NCI-H1048 (cell line): ENCODE results near the gene DNAJC6.
"Not testable (repeated sequence)": the region's sequence is repeated elsewhere in the genome, so short reads cannot be mapped to it uniquely, and the experiment has no call there.

ENCODE experiments used
- DNase-seq: peaks from one replicate; lab custom pipeline; 2025; lab: John Stamatoyannopoulos, UW

The DNAJC6 gene

DNA sequence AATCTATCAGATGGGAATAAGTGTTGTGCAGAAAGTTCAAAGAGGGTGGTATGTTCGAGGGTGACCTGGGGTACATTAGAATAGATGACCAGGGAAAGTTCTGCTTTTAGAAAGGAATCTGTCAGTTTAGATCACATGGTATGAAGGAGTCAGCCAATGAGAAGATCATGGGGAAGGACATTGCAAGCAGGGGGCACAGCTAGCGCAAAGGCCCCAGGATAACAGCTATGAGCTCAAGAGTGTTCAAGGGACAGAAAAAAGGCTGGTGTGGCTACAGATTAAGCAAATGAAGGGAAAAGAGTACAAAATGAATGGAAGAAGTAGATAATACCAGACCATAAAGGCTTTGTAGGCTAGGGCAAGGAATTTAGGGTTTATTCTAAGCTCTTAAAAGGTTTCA, 119.7 kb downstream of the DNAJC6 start:
- DNase-seq: no peak

DNA sequence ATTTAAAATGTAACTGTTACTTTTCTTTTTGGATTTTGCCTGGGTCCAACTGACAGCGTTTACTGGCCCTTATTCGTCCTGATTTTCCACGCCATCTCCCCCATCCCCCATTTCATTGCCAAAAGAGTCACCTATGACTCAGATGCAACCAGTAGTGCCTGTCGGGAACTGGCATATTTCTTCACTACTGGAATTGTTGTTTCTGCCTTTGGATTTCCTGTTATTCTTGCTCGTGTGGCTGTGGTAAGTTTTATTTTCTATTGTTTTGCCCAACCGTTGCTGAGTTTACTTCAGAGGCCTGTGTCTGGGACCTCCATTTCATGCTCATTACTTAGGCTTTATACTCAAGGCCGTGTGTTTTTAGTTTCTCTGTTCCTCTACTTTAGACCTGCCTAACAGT, 120.5 kb downstream of the DNAJC6 start:
- DNase-seq: no peak

DNA sequence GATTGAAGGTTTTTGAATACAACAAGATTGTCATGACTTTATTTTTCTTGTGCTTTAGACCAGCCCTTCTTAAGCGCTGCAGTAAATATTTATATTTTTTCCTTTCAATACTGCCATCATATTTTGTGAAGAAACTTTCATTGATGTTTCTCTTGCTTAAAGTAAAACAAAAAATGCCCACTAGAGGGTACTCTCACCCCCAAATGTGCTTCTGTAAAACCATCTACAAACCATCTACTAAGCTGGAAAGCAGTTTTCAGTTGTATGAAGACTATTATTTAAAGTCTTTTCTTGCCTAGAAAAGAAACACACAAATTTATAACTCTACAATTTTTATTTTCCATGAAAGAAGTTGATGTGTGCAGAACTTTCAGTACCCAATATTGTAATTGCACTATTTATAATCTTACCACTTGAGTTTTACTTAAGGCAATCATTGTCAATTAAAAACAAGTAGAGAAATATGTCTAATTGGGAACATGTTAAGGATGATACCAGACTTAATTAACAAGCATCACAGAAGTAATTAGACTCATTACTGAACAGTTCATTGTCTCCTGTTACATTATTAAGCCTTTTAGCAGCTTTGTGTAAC, 121.9 kb downstream of the DNAJC6 start:
- DNase-seq: no peak

DNA sequence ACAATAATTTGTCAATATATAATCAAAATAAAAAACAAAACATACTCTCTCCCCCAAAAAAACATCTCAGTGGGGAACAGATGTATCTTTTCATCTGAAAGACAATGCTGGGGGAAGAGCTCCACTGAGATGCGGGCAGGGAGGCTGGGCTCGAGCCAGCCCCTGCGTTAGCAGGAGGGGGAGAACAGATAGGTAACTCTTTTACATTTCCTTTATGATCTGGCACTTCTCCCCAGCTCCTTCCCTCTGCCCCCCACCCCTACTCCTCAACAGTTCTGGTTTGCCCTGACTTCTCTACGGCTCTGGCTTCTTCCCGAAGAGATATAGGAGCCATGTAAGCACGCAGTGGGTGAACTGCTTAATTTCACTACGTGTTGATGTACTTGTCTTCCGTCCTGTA, 123.6 kb downstream of the DNAJC6 start:
- DNase-seq: no peak

DNA sequence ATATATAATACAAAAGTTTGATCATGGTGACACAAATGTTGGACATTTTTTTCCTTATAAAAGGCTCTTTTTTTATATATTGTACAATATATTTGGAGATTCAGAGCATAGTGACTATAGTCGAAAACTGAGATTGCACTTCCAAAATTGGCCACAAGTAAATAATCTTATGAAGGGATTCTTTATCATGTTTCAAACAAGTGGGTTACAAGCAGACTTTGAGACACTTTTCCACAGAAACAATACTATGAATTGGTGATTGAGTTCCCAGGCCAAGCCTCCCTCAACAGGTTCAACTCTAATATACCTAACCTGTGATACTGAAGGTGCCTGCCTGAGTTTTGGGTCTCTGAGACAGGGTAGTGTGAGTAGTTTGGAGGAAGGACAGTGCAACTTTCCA, 124.9 kb downstream of the DNAJC6 start:
- no peak for DNase-seq

DNA sequence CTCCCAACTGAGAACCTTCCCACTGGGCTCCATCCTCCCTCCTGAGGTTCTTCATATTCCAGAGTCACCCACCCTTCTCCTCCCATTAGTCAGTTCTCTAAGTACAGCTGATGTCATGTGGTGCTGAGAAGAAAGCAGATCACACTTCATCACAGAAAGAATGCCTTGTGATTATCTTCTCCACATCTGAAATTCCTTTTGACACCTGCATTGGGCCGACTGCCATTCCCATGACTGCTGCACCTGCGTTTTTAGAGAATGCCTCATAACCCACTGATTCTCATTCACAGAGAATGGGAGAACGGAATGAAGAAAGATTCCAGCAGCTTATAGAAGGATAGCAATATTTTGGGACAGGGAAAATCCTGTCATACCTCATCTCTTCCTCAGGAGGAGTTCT, 125.4 kb downstream of the DNAJC6 start:
- DNase-seq: no peak

DNA sequence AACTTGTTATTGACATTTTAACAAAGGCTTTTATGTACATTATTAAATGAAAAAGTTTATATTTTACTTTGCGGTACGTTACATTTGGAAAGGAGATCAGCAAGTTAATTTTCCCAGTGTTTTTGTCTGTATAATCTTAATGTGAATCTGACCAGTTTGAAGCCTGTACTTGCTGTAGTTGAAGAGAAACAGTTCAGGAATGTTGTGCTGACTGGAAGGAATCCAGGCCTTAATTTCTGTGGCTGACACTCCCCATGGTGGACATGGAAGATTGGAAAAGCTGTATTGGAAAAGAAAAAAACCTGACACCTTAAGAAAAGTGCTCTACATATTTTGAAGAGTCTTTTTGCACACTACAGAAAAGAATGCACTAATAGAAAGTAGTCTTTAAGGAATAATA, 126.6 kb downstream of the DNAJC6 start:
- no peak for DNase-seq

DNA sequence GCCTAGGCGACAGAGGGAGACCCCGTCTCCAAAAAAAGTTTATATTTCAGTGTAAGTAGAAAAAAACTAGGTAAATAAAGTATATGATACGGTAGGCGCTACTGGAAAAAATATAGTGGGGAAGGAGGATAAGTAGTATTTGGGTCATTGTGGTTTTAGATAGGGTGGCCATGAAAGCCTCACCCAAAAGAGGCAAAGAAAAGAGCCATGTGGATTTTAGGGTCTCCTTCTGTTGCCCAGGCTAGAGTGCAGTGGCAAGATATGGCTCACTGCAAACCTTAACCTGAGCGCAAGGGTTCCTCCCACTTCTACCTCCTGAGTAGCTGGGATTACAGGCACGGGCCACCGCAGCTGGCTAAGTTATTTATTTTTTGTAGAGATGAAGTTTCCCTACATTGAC, 128.3 kb downstream of the DNAJC6 start:
- DNase-seq: no peak

DNA sequence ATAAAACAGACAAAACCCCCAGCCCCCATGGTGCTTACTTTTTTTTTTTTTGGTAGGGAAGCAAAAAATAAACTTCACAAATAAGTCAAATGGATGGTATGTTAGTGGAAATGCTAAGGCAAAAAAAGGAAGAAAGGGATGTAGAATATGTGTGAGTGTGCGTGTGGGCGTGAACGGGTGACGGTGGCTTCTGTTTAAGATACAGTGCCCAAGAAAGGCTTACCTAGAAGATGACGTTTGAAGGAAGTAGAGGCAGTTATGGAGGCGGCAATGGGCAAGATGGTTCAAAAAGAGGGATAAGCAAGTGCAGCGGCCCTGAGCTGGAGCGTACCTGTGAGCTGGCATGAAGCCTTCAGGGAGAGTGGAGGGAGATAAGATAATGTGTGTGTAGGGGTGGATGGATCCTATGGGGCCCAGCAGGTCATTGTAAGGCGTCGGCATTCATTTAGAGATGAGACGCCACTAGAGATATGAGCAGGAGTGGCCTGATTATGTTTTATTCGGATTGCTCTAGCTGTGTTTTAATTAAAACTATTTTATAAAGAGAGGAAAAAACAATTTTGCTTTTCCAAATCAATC, 131.1 kb downstream of the DNAJC6 start:
- DNase-seq: no peak

DNA sequence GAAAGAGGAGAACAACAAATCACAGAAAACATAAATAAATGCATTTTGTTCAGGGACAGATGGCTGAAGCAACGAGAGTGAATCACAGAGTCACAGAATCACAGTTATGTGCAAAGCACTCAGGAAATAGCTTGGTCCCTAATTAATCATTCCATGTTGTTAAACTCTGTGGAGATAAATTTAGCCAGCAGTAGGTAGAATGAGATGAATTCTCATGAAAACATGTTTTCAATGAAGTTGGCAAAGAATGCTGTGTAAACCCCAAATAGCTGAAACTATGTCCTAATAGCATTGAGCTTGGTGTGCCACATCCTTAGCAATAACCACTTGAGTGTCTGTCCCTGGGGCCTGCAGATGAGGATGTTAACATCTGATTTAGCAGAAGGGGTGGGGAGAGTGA, 131.6 kb downstream of the DNAJC6 start:
- DNase-seq: no peak

DNA sequence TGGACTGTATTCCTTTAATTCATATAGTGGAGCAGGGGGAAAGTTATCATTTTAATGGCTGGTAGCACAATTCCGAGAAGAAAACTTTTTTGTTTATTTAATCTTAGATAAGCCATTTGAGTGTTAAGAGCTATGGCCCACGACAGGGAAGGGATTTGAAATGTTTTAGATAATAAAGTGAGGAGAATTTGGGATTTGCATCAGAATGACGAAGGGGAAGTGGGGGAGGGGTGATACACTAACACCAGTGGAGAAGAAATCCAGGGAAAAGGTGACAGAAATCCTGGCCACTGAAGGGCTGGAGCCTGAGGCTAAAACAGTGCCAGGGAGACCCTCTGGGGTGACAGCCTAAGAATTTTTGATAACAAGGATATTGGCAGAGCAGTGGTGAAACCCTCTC, 132.1 kb downstream of the DNAJC6 start:
- no peak for DNase-seq

DNA sequence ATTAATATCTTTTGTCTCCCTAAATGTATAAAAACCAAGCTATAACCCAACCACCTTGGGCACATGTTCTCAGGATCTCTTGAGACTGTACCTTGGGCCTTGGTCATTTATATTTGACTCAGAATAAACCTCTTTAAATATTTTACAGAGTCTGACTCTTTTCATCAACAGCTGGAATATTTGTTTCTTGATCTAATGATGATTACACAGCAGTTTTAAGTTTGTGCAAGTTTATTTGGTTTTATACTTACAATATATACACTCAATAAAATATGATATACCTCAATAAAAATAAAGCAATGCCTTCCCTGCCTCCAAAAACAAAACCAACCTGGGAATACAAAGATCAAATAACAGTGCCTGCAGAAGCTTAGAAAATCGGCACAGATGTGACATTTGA, 133.1 kb downstream of the DNAJC6 start:
- DNase-seq: no peak

DNA sequence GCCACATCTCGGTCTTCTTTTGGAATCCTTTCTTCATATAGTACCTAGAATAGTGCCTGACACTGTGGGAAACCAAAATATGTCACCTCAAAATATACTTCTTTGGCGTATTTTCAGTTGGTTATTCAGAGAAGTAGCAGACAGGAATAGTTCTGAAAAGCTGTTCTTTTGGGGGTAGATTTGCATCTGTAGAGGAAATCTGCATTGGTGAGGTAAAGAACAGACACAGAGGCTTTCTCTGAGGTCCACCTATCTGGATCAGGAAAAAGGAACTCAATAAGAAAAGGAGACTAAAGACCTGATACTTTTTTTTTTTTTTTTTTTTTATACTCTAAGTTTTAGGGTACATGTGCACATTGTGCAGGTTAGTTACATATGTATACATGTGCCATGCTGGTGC, 134.3 kb downstream of the DNAJC6 start:
- no peak for DNase-seq

DNA sequence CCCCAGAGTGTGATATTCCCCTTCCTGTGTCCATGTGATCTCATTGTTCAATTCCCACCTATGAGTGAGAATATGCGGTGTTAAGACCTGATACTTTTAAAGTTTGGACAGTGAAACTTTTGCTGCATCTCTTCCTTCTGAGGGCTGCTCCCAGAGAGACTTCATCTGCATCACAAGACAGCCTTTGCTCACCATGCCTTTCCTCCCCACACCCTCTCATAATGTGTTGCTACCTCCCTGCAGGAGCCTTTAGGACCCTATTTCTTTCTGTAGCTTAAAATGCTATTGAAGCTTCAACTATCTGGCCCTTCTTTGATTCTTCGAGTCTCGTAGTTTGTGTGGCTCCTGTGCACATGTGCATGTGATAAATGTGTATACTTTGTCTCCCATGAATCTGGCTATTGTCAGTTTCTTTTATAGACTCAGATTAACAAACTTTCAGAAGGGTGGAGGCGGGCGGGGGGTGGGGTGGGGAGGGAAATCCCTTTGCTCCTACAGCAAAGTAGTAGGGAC, 134.8 kb downstream of the DNAJC6 start:
- no peak for DNase-seq

DNA sequence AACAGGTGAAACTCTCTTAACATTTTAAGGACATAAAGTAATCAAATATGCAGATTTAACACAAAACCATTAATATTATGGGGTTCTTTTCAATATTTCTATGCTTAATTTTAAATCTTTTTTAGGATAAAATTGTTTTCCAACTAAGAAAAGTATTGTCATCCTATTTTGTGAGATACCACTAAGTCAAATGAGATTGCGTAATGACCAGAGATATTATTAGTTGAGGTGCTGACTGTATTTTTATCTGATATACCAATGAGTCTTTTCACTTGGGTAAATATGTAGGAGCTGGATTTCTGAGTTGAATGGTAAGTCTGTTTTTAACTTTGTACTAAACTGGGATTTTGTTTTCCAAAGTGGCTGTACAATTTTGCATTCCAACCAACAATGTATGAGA, 136.5 kb downstream of the DNAJC6 start:
- no peak for DNase-seq

DNA sequence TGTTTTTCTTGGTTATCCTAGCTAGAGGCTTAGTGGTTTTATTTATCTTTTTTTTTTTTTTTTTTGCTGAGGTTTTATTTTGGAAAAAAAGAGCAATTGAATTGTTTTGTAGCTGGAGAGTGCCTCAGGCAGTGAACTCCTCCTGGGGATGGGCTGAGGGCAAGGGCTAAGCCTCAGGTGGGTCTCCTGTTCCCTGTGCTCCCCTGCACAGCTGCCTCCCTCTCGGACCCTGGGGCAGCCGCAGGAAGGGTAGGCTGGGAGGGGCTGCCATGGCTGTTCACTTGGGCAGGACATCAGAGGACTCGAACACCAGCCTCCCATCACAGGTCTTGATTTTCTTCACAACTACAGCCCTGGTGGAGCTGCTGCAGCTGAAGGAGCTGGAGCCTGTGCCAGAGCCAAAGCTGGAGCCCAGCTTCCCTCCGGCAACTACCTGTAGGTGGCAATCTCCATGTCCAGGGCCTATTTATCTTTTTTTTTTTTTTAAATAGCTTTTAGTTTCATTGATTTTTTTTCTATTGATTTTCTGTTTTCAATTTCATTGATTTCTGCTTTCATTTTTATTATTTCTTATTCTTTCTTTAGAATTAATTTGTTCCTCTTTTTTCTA, 140.0 kb downstream of the DNAJC6 start:
- DNase-seq: no peak

DNA sequence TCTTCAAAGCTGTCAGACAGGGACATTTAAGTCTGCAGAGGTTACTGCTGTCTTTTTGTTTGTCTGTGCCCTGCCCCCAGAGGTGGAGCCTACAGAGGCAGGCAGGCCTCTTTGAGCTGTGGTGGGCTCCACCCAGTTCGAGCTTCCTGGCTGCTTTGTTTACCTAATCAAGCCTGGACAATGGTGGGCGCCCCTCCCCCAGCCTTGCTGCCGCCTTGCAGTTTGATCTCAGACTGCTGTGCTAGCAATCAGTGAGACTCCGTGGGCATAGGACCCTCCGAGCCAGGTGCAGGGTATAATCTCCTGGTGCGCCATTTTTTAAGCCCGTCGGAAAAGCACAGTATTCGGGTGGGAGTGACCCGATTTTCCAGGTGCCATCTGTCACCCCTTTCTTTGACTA, 146.3 kb downstream of the DNAJC6 start:
- not testable (repeated sequence) for DNase-seq

DNA sequence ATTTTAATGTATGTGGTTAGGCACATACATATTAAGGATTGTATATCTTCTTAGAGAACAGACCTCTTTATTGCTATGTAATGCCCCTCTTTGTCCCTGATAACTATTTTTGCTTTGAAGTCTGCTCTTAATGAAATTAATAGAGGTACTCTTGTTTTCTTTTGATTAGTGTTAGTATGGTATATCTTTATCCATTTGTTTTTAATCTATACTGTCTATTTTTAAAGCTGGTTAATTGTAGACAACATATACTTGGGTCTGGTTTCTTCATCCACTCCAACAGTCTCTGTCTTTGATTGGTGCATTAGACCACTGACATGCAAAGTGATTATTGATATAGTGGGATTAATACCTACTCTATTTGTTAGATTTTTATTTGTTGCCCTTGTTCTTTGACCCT, 147.1 kb downstream of the DNAJC6 start:
- no peak for DNase-seq

DNA sequence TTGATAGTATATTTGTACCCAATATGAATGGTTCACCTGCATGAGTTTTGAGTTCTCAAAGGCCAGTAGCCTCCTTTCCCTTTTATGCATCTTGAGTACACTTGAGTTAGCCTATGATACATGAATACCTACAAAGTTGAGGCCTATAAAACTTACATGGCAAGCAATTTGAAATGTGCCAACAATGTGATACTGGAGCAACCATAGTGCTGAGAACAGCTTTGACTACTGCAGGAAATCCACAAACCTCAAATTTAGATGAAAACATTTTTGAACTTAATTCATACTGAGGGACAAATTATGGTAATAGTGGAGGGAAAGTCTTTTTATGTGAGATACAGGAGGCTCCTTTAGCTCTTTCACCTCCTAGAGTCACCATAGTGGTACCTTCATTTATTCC, 148.5 kb downstream of the DNAJC6 start:
- no peak for DNase-seq

DNA sequence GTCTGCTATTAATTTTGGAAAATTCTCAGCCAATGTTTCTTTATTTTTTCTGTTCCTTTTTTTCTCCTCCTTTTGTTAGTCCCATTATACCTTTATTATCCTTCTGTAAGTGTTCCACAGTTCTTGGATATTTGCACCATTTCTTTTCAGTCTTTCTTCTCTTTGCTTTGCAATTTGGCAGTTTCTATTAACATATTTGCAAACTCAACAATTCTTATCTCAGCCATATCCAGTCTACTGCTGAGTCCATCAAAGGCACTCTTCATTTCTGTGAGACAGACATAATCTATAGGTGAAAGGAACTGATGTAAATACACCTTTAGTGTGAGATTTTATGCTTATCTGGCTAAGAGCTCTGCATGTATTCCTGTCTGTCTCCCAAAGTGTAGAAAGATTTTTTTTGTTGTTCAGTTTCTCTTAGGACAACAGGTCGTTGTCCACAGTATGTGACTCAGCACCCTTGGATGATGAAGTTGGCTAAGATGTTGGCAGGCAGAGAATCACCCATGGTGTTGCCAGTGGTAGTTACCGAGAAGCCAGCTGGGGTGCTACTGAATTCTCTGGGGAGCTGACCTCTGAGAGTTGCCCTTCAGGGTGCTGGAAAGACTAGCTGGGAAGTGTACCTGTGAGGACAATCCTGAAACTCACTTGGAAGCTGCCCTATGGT, 149.5 kb downstream of the DNAJC6 start:
- DNase-seq: no peak

DNA sequence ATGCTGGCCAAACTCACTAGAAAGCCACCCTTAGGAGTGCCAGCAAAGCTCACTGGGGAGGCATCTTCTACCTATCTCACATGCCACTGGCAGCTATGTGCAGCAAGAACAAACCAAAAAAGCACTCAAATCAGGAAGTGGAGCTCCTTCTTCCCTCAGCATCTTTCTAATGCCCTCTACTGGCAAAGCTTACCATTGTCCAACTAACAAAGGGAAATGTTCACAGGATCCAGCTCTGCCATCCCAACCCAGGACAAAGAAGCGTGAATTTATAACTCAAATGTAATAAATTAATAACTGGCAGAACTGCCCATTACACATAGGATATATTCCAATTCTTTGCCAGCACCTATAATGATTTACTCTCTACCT, 150.0 kb downstream of the DNAJC6 start:
- no peak for DNase-seq
